ENCODE measurements around the gene USP17L21. TPM values are rescaled to one million over a fixed set of nuclear protein-coding genes. Genes with fewer than 3 reads are reported as not detected.

The USP17L21 gene, protein sequence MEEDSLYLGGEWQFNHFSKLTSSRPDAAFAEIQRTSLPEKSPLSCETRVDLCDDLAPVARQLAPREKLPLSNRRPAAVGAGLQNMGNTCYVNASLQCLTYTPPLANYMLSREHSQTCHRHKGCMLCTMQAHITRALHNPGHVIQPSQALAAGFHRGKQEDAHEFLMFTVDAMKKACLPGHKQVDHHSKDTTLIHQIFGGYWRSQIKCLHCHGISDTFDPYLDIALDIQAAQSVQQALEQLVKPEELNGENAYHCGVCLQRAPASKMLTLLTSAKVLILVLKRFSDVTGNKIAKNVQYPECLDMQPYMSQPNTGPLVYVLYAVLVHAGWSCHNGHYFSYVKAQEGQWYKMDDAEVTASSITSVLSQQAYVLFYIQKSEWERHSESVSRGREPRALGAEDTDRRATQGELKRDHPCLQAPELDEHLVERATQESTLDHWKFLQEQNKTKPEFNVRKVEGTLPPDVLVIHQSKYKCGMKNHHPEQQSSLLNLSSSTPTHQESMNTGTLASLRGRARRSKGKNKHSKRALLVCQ
- total RNA-seq (2022; extraction: Qiagen RNA extraction; ENCODE audit: low read depth) = not detected in 5 replicates

DNA sequence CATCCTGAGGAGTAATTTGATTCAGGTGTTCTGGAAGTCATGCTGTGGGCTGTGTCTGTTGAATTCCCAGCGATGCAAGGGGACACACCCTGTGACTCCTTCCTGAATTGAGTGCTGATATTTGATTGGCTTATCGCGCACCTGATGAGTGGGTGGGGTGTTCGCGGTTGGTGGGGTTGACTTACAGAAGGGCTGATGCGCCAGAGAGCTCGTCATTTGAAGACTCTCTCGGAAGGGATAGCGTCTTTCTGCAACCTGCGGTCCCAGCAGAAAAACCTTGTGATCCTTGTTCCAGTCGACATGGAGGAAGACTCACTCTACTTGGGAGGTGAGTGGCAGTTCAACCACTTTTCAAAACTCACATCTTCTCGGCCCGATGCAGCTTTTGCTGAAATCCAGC is at the start of gene USP17L21:
Gene USP17L21, plus strand, starts transcription at position 301 of the 400 bp plus-strand sequence. Its CDS starts 0 bp downstream, at position 301.

DNA sequence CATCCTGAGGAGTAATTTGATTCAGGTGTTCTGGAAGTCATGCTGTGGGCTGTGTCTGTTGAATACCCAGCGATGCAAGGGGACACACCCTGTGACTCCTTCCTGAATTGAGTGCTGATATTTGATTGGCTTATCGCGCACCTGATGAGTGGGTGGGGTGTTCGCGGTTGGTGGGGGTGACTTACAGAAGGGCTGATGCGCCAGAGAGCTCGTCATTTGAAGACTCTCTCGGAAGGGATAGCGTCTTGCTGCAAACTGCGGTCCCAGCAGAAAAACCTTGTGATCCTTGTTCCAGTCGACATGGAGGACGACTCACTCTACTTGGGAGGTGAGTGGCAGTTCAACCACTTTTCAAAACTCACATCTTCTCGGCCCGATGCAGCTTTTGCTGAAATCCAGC is 47.6 kb upstream of the USP17L21 start, which contains the start of gene USP17L11:
Gene USP17L11, plus strand, starts transcription at position 301 of the 400 bp plus-strand sequence. Its CDS starts 0 bp downstream, at position 301.

DNA sequence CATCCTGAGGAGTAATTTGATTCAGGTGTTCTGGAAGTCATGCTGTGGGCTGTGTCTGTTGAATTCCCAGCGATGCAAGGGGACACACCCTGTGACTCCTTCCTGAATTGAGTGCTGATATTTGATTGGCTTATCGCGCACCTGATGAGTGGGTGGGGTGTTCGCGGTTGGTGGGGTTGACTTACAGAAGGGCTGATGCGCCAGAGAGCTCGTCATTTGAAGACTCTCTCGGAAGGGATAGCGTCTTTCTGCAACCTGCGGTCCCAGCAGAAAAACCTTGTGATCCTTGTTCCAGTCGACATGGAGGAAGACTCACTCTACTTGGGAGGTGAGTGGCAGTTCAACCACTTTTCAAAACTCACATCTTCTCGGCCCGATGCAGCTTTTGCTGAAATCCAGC is 42.8 kb upstream of the USP17L21 start, which contains the start of gene USP17L12:
Gene USP17L12, plus strand, starts transcription at position 301 of the 400 bp plus-strand sequence. Its CDS starts 0 bp downstream, at position 301.

DNA sequence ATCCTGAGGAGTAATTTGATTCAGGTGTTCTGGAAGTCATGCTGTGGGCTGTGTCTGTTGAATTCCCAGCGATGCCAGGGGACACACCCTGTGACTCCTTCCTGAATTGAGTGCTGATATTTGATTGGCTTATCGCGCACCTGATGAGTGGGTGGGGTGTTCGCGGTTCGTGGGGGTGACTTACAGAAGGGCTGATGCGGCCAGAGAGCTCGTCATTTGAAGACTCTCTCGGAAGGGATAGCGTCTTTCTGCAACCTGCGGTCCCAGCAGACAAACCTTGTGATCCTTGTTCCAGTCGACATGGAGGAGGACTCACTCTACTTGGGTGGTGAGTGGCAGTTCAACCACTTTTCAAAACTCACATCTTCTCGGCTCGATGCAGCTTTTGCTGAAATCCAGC is 38.1 kb upstream of the USP17L21 start, which contains the start of gene USP17L13:
Gene USP17L13, plus strand, starts transcription at position 301 of the 400 bp plus-strand sequence. Its CDS starts 0 bp downstream, at position 301.

DNA sequence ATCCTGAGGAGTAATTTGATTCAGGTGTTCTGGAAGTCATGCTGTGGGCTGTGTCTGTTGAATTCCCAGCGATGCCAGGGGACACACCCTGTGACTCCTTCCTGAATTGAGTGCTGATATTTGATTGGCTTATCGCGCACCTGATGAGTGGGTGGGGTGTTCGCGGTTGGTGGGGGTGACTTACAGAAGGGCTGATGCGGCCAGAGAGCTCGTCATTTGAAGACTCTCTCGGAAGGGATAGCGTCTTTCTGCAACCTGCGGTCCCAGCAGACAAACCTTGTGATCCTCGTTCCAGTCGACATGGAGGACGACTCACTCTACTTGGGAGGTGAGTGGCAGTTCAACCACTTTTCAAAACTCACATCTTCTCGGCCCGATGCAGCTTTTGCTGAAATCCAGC is 28.6 kb upstream of the USP17L21 start, which contains the start of gene USP17L15:
Gene USP17L15, plus strand, starts transcription at position 301 of the 400 bp plus-strand sequence. Its CDS starts 0 bp downstream, at position 301.

DNA sequence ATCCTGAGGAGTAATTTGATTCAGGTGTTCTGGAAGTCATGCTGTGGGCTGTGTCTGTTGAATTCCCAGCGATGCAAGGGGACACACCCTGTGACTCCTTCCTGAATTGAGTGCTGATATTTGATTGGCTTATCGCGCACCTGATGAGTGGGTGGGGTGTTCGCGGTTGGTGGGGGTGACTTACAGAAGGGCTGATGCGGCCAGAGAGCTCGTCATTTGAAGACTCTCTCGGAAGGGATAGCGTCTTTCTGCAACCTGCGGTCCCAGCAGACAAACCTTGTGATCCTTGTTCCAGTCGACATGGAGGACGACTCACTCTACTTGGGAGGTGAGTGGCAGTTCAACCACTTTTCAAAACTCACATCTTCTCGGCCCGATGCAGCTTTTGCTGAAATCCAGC is 19.1 kb upstream of the USP17L21 start, which contains the start of gene USP17L17:
Gene USP17L17, plus strand, starts transcription at position 301 of the 400 bp plus-strand sequence. Its CDS starts 0 bp downstream, at position 301.

DNA sequence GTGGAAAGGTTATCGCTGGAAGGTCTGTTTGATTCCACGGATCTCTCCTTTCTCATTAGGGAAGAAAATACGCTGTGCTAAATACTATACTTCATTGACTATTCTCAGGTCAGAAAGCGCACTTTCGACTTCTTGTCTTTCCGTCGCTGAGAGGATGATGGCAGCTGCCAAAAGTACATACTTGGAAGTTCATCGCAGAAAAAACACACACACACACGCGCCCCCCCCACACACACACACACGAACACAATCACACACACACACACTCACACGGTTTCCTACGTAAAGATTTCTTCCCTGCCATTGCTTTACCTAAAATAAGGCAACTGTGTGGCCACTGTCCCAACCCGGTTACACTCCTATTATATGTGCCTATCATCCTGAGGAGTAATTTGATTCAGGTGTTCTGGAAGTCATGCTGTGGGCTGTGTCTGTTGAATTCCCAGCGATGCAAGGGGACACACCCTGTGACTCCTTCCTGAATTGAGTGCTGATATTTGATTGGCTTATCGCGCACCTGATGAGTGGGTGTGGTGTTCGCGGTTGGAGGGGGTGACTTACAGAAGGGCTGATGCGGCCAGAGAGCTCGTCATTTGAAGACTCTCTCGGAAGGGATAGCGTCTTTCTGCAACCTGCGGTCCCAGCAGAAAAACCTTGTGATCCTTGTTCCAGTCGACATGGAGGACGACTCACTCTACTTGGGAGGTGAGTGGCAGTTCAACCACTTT is 14.6 kb upstream of the USP17L21 start, which contains the start of gene USP17L18:
Gene USP17L18, plus strand, starts transcription at position 678 of the 728 bp plus-strand sequence. Its CDS starts 0 bp downstream, at position 678.

DNA sequence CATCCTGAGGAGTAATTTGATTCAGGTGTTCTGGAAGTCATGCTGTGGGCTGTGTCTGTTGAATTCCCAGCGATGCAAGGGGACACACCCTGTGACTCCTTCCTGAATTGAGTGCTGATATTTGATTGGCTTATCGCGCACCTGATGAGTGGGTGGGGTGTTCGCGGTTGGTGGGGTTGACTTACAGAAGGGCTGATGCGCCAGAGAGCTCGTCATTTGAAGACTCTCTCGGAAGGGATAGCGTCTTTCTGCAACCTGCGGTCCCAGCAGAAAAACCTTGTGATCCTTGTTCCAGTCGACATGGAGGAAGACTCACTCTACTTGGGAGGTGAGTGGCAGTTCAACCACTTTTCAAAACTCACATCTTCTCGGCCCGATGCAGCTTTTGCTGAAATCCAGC is 9.6 kb upstream of the USP17L21 start, which contains the start of gene USP17L19:
Gene USP17L19, plus strand, starts transcription at position 301 of the 400 bp plus-strand sequence. Its CDS starts 0 bp downstream, at position 301.

DNA sequence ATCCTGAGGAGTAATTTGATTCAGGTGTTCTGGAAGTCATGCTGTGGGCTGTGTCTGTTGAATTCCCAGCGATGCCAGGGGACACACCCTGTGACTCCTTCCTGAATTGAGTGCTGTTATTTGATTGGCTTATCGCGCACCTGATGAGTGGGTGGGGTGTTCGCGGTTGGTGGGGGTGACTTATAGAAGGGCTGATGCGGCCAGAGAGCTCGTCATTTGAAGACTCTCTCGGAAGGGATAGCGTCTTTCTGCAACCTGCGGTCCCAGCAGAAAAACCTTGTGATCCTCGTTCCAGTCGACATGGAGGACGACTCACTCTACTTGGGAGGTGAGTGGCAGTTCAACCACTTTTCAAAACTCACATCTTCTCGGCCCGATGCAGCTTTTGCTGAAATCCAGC is 4.8 kb upstream of the USP17L21 start, which contains the start of gene USP17L20:
Gene USP17L20, plus strand, starts transcription at position 301 of the 400 bp plus-strand sequence. Its CDS starts 0 bp downstream, at position 301.

DNA sequence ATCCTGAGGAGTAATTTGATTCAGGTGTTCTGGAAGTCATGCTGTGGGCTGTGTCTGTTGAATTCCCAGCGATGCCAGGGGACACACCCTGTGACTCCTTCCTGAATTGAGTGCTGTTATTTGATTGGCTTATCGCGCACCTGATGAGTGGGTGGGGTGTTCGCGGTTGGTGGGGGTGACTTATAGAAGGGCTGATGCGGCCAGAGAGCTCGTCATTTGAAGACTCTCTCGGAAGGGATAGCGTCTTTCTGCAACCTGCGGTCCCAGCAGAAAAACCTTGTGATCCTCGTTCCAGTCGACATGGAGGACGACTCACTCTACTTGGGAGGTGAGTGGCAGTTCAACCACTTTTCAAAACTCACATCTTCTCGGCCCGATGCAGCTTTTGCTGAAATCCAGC is 4.6 kb downstream of the USP17L21 start, which contains the start of gene USP17L22:
Gene USP17L22, plus strand, starts transcription at position 301 of the 400 bp plus-strand sequence. Its CDS starts 0 bp downstream, at position 301.

Other genes with a start within 250 kb of the USP17L21 start
- gene FAM90A26, start 92.5 kb upstream of the USP17L21 start, total RNA-seq (2022; extraction: Qiagen RNA extraction; ENCODE audit: low read depth) = 0.08 TPM in 1 of 5 replicates, not detected in the others
- gene USP17L10, start 52.2 kb upstream of the USP17L21 start, total RNA-seq (2022; extraction: Qiagen RNA extraction; ENCODE audit: low read depth) = not detected in 5 replicates
- not detected in 5 replicates for gene USP17L11, start 47.5 kb upstream of the USP17L21 start, total RNA-seq (2022; extraction: Qiagen RNA extraction; ENCODE audit: low read depth)
- gene USP17L12, start 42.7 kb upstream of the USP17L21 start, total RNA-seq (2022; extraction: Qiagen RNA extraction; ENCODE audit: low read depth) = not detected in 5 replicates
- not detected in 5 replicates for gene USP17L13, start 38.0 kb upstream of the USP17L21 start, total RNA-seq (2022; extraction: Qiagen RNA extraction; ENCODE audit: low read depth)
- not detected in 5 replicates for gene USP17L15, start 28.5 kb upstream of the USP17L21 start, total RNA-seq (2022; extraction: Qiagen RNA extraction; ENCODE audit: low read depth)
- not detected in 5 replicates for gene USP17L17, start 19.0 kb upstream of the USP17L21 start, total RNA-seq (2022; extraction: Qiagen RNA extraction; ENCODE audit: low read depth)
- not detected in 5 replicates for gene USP17L18, start 14.2 kb upstream of the USP17L21 start, total RNA-seq (2022; extraction: Qiagen RNA extraction; ENCODE audit: low read depth)
- gene USP17L19, start 9.5 kb upstream of the USP17L21 start, total RNA-seq (2022; extraction: Qiagen RNA extraction; ENCODE audit: low read depth) = not detected in 5 replicates
- gene USP17L20, start 4.7 kb upstream of the USP17L21 start, total RNA-seq (2022; extraction: Qiagen RNA extraction; ENCODE audit: low read depth) = not detected in 5 replicates
- not detected in 5 replicates for gene USP17L22, start 4.7 kb downstream of the USP17L21 start, total RNA-seq (2022; extraction: Qiagen RNA extraction; ENCODE audit: low read depth)
- gene USP17L24, start 62.3 kb downstream of the USP17L21 start, total RNA-seq (2022; extraction: Qiagen RNA extraction; ENCODE audit: low read depth) = not detected in 5 replicates
- not detected in 5 replicates for gene USP17L25, start 67.0 kb downstream of the USP17L21 start, total RNA-seq (2022; extraction: Qiagen RNA extraction; ENCODE audit: low read depth)
- not detected in 5 replicates for gene USP17L26, start 71.8 kb downstream of the USP17L21 start, total RNA-seq (2022; extraction: Qiagen RNA extraction; ENCODE audit: low read depth)
- gene USP17L5, start 76.5 kb downstream of the USP17L21 start, total RNA-seq (2022; extraction: Qiagen RNA extraction; ENCODE audit: low read depth) = not detected in 5 replicates
- not detected in 5 replicates for gene USP17L27, start 81.3 kb downstream of the USP17L21 start, total RNA-seq (2022; extraction: Qiagen RNA extraction; ENCODE audit: low read depth)
- not detected in 5 replicates for gene USP17L28, start 86.0 kb downstream of the USP17L21 start, total RNA-seq (2022; extraction: Qiagen RNA extraction; ENCODE audit: low read depth)
- not detected in 5 replicates for gene USP17L29, start 90.8 kb downstream of the USP17L21 start, total RNA-seq (2022; extraction: Qiagen RNA extraction; ENCODE audit: low read depth)
- gene USP17L30, start 100.3 kb downstream of the USP17L21 start, total RNA-seq (2022; extraction: Qiagen RNA extraction; ENCODE audit: low read depth) = not detected in 5 replicates
- not detected in 5 replicates for gene DEFB131A, start 181.5 kb downstream of the USP17L21 start, total RNA-seq (2022; extraction: Qiagen RNA extraction; ENCODE audit: low read depth)